GM12865 (cell line): ENCODE measurements around the gene DDI1.
A peak's percentile ranks its signal among the peaks of the same experiment; 100 is the strongest.

Experiments used
- DNase-seq: peaks from one replicate; pipeline ENCODE4 v3.0.0; 2010; ENCODE audit warnings: low read depth
- H3K4me3 ChIP-seq: 2 replicates; pipeline ENCODE4 v1.5.1; 2011; ENCODE audit warnings: mild to moderate bottlenecking, low read depth, low read length, control low read depth
- CTCF ChIP-seq: IDR thresholded peaks from 2 replicates; pipeline ENCODE4 v1.5.1; 2011; ENCODE audit warnings: low read length, control low read depth, low read depth, inconsistent platforms; ENCODE audit not compliant: insufficient read depth; ENCODE audit errors: missing control alignments

DDI1 gene

GRCh38 chr11:103995896-103996295 lies 40.5 kb upstream of the DDI1 start:
- H3K4me3 ChIP-seq, result no peak overlapping the region
- no peak for DNase-seq
- TF ChIP-seq CTCF, result no peak

GRCh38 chr11:103997082-103997481 lies 39.4 kb upstream of the DDI1 start:
- TF ChIP-seq CTCF, result no peak
- DNase-seq, result peak; percentile 39
- no peak overlapping the region for H3K4me3 ChIP-seq

GRCh38 chr11:103998826-103999508 lies 37.5 kb upstream of the DDI1 start:
- H3K4me3 ChIP-seq, result no peak overlapping the region
- TF ChIP-seq CTCF, result no peak
- no peak for DNase-seq

GRCh38 chr11:104000798-104001197 lies 35.6 kb upstream of the DDI1 start:
- TF ChIP-seq CTCF, result no peak
- H3K4me3 ChIP-seq, result no peak overlapping the region
- no peak for DNase-seq

- no peak for DNase-seq
- no peak for TF ChIP-seq CTCF
- no peak overlapping the region for H3K4me3 ChIP-seq
Measured at GRCh38 chr11:104001561-104002056, 34.8 kb upstream of the DDI1 start.

- TF ChIP-seq CTCF, result no peak
- no peak overlapping the region for H3K4me3 ChIP-seq
- no peak for DNase-seq
Measured at GRCh38 chr11:104003491-104003890, 32.9 kb upstream of the DDI1 start.

GRCh38 chr11:104005234-104005855 lies 31.1 kb upstream of the DDI1 start:
- DNase-seq, result no peak

More at GRCh38 chr11:104005234-104005855, 31.1 kb upstream of the DDI1 start:
- H3K4me3 ChIP-seq, result no peak overlapping the region
- TF ChIP-seq CTCF, result no peak
